Midbrain (tissue), 1 donor: ENCODE results near the gene AKT1.
"Not testable (repeated sequence)": the region's sequence is repeated elsewhere in the genome, so short reads cannot be mapped to it uniquely, and the experiment has no call there.

Source experiments
- DNase-seq: peaks from one replicate; lab custom pipeline; 2025; lab: John Stamatoyannopoulos, UW

AKT1 gene

GRCh38 chr14:104753528-104754212 lies 41.9 kb downstream of the AKT1 start:
- no peak for DNase-seq

GRCh38 chr14:104752735-104753527 lies 42.6 kb downstream of the AKT1 start, which contains the start of gene SIVA1:
Gene SIVA1, plus strand, starts transcription at chr14:104753147. Its CDS starts 55 bp downstream, at chr14:104753202.
- peak; percentile 100 for DNase-seq

- DNase-seq: no peak
Measured at GRCh38 chr14:104752423-104752734, 43.2 kb downstream of the AKT1 start.

- no peak for DNase-seq
Measured at GRCh38 chr14:104751539-104752422, 43.8 kb downstream of the AKT1 start.

- DNase-seq: not testable (repeated sequence)
Measured at GRCh38 chr14:104750753-104751057, 44.8 kb downstream of the AKT1 start.

GRCh38 chr14:104750056-104750752 lies 45.3 kb downstream of the AKT1 start:
- no peak for DNase-seq

GRCh38 chr14:104749111-104749649 lies 46.4 kb downstream of the AKT1 start:
- DNase-seq: peak; percentile 54

GRCh38 chr14:104747876-104748275 lies 47.7 kb downstream of the AKT1 start:
- no peak for DNase-seq

- peak; percentile 35 for DNase-seq
Measured at GRCh38 chr14:104746934-104747481, 48.5 kb downstream of the AKT1 start.

- DNase-seq: no peak
Measured at GRCh38 chr14:104746071-104746545, 49.4 kb downstream of the AKT1 start.

GRCh38 chr14:104745431-104745830 lies 50.1 kb downstream of the AKT1 start:
- DNase-seq: no peak

GRCh38 chr14:104744484-104744883 lies 51.1 kb downstream of the AKT1 start:
- DNase-seq: no peak

- no peak for DNase-seq
Measured at GRCh38 chr14:104743461-104744380, 51.8 kb downstream of the AKT1 start.

- DNase-seq: no peak
Measured at GRCh38 chr14:104742586-104743455, 52.7 kb downstream of the AKT1 start.

- DNase-seq: no peak
Measured at GRCh38 chr14:104741803-104742251, 53.7 kb downstream of the AKT1 start.

GRCh38 chr14:104741108-104741802 lies 54.3 kb downstream of the AKT1 start:
- DNase-seq: no peak

- DNase-seq: no peak
Measured at GRCh38 chr14:104739546-104740516, 55.7 kb downstream of the AKT1 start.
